Cerebellar cortex (tissue), 1 donor: ENCODE data around the gene ANKS3.
A peak's percentile ranks its signal among the peaks of the same experiment; 100 is the strongest.

Source experiments
- DNase-seq: peaks from one replicate; pipeline ENCODE4 v3.0.0-alpha.2; 2015; ENCODE audit warnings: low spot score

ANKS3 gene, protein sequence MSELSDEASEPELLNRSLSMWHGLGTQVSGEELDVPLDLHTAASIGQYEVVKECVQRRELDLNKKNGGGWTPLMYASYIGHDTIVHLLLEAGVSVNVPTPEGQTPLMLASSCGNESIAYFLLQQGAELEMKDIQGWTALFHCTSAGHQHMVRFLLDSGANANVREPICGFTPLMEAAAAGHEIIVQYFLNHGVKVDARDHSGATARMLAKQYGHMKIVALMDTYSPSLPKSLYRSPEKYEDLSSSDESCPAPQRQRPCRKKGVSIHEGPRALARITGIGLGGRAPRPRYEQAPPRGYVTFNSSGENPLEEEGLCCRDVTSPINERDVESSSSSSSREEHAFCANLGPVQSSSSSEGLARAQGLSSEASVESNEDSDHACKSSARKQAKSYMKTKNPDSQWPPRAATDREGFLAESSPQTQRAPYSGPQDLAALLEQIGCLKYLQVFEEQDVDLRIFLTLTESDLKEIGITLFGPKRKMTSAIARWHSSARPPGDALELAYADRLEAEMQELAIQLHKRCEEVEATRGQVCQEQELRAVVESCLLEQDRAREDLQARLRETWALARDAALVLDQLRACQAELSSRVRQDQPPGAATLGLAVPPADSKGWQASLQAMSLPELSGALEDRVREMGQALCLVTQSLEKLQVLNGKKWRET

DNA sequence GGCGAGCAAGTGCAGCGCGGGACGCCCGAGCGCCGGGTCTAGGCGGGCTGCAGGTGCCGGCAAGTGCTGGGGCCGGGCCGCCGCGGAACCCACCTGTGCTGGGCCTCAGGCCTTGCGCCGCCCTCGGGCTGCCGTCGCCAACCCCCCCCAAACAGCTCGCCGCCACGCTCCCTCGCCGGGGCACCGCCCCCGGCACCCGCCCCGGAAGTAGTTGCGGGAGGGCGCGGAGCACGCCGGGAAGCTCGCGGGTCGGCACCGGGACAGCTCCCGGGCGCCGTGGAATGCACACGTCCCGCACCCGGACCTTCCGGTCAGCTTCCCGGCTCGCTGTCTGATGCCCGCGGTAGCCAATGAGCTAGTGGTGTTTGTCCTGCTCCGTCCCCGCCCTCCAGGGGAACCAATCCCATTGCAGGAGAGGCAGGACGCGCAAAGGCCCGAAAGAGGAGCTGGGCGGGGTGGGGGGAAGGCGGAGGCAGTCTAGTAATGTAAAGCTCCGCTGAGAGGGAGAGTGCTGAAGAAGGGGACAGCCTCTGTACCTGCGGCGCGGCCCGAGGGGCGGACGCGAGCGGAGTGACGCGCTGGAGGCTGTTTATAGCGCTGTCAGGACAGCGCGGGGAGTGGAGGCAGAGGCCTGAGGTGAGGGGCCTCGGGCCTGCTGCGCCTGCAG lies at the start of gene ANKS3, which contains the start of gene DNAAF8:
TSS of gene ANKS3 (minus strand) at position 209 of the 667 bp plus-strand sequence. CDS start 4,122 bp downstream, outside the sequence.
TSS of gene DNAAF8 (plus strand) at position 475 of the 667 bp plus-strand sequence. CDS start 1,978 bp downstream, outside the sequence.
- peak; percentile 99 for DNase-seq

DNA sequence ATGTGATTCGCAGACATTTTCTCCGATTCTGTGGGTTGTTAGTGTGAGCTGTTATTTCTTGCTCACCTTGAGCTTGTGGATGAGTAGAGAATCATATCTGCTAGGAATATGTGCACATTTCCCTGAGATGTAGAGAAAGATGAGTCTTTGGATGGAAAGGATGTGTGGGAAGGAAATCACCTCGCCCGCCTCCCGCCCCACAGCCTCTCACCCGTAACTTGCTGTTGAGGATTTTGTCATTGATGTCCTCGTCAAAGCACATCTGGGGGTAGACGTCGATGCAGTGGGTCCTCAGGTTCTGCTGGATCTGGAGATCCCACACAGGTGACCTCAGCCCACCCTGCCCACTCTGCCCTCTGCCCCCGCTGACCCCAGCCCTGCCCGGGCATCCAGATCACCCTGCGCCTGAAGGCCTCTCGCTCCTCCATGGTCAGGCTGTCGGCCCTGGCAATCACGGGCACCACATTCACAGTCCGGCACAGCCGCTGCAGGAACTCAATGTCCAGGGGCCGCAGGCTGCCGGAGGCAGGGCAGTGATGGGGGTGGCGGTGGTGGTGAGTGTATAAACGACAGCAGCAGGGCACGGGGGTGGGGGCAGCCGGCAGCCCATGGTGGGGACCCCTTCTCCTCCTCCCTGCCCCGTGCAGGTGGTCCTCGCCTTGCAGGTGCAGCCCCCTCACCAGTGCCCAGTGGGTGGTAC lies 49.3 kb upstream of the ANKS3 start:
- DNase-seq = no peak

- DNase-seq = no peak
Measured at GRCh38 chr16:4780235-4780634, 46.2 kb upstream of the ANKS3 start.

- no peak for DNase-seq
Measured at GRCh38 chr16:4778050-4778392, 44.0 kb upstream of the ANKS3 start.

GRCh38 chr16:4777339-4778049 lies 43.4 kb upstream of the ANKS3 start:
- DNase-seq = no peak

- no peak for DNase-seq
Measured at GRCh38 chr16:4776141-4776705, 42.2 kb upstream of the ANKS3 start.

- DNase-seq = no peak
Measured at GRCh38 chr16:4775005-4775404, 40.9 kb upstream of the ANKS3 start.

DNA sequence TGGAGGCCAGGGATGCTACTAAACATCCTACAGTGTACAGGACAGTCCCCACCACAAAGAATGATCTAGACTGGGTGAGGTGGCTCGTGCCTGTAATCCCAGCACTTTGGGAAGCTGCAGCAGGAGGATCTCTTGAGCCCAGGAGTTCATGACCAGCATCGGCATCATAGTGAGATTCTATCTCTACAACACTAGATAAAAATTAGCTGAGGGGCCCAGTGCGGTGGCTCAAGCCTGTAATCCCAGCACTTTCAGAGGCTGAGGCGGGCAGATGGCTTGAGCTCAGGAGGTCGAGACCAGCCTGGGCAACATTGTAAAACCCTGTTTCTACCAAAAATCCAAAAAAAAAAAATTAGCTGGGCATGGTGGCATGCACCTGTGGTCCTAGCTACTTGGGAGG lies 38.3 kb upstream of the ANKS3 start:
- DNase-seq = no peak

DNA sequence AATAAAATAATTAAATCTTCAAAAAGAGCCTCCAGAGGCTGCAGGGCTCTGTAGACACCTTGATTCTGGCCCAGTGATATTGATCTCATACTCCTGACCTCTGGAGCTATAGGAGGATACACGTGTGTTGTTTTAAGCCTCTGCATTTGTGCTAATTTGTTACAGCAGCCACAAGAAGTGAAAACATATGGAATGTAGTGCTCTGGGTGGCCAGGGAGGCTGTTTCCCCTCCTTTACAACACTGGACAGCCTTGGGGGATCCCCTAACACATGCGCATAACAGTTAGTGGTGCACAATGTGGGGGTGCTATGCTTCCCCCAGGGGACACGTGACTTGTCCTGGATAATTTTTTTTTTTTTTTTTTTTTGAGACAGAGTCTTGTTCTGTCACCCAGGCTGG lies 37.6 kb upstream of the ANKS3 start:
- DNase-seq = no peak

DNA sequence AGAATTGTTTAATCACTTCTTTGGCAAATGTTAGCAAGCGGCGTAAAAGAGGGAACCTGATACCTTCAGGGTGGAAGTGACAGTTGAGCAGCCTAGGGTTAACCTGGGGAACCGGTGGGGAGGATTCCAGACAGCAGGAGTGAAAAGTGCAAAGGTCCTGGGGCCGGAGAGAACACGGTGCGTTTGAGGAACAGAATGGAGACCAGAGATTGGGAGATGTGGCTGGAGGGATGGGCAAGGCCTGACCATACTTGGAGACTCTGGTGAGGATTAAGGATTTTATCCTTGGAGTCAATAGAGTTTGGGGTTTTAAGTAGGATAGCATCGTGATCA lies 35.2 kb upstream of the ANKS3 start:
- DNase-seq = no peak

DNA sequence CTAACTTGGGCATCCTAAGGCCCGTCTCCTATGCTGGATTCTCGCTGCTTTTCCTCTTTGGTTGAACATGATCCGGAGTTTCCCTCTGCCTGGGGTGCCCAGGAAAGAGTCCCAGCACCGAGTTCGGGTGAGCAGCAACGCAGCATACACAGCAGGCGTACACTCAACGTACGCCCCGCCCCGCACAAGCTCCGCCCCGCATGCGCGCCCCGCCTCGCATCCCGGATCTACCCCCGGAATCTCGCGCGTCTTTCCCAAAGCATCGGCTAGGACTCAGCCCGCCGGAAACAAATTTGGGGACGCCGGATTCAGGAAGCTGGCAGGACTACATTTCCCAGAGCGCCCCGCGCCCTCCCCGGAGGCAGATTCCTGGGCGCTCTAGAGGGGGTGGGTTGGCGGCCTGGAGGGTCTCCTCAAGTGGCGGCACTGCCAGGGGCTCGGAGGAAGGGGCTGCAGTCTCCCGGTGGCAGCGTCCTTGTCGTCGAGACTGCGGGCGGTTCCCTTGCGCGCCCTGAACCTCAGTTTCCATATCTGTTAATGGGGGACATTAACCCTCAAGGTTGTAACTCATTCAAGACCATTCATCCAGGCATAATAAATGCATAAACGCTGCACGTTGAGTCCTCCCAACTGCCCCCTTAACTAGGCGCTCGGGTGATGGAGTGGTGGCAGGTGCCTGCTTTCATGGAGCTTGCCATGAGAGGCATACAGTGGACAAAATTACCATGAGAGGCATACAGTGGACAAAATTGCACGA lies 34.7 kb upstream of the ANKS3 start:
- DNase-seq = peak; percentile 95

DNA sequence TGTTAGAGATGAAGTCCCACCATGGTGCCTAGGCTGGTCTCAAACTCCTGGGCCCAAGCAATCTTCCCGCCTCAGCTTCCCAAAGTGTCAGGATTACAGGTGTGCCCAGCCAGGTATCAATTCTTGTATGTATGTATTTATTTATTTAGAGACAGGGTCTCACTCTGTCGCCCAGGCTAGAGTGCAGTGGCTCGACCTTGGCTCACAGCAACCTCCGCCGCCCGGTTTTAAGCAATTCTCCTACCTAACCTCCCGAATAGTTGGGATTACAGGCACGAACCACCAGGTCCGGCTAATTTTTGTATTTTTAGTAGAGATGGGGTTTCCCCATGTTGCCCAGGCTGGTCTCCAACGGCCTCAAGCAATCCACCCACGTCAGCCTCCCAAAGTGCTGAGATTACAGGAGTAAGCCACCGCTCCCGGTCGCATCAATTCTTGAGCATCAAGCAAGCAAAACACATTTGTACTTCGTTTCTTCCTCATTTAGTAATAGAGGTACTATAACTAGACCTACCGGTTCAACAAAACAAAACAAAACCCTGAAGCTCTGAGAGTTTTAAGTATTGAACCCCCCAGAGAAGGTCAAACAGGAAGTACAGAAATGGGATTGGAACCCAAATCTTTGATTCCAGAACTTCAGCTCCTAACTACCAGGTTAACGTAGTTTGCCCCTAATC lies 33.9 kb upstream of the ANKS3 start:
- peak; percentile 9 for DNase-seq

- DNase-seq = peak; percentile 97
Measured at GRCh38 chr16:4766875-4767628, 33.0 kb upstream of the ANKS3 start, which contains the start of gene ZNF500. ZNF500 (minus strand) TSS chr16:4767162; CDS start chr16:4765978, 1,184 bp downstream.

DNA sequence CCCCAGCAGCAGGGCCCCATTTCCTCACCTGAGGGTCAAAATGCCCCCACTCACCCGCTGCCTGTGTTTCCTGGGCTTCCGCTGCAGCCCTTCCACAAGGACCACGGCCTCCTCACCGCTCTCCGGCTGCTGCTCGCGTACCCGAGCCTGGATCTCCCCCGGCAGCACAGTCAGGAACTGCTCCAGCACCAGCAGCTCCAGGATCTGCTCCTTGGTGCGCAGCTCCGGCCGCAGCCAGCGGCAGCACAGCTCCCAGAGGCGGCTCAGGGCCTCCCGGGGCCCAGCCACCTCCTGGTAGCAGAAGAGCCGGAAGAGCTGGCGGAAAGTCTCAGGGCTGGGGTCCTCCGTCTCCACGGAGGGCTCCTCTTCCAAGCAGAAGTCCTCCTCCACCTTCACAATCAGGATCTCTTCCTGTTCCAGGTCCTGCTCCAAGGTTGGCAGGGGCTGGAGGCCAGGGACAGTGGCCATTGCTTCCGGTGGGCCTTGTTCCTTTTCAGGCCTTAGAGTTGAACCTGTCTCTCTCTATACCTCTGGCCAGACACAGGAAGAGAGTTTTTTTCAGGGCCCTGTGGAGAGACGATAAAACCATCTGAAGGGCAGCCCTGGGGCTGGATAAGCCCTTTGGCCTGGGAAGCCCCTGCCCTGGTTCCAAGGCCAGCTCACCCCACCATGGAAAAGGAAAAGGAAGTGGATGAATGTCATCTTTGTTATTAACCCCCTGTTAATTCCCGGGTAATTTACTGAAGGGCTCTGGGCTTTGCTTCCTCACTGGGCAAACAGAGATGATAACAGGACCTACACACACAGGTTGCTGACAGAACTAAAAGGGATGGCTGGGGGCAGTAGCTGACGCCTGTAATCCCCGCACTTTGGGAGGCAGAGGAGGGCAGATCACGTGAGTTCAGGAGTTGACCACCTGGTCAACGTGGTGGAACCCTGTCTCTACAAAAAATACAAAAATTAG lies 31.7 kb upstream of the ANKS3 start:
- no peak for DNase-seq

DNA sequence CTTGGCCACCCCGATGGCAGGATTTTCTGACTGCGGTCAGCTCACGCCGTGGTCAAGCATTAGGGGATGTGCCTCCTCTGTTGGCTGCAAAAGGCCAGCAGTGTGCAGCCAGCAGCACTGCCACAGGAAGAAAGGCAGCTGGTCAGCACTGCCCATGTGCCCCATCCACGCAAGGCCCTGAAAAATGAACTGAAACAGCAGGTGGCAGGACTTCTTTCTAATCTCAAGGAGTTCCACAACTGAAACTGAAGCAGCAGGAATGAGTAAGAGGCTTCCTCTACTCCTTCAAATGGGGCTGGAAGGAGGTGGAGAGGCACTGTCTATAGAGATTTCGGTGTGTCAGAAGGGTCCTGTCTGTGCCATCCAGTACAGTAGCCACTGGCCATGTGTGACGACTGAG lies 29.7 kb upstream of the ANKS3 start:
- DNase-seq = no peak

GRCh38 chr16:4762205-4762604 lies 28.1 kb upstream of the ANKS3 start:
- no peak for DNase-seq

GRCh38 chr16:4760221-4760910 lies 26.3 kb upstream of the ANKS3 start:
- DNase-seq = no peak
